Daoy (cell line): Measurements from ENCODE around the gene ELAC1. TPM values are rescaled to one million over a fixed set of nuclear protein-coding genes. Genes with fewer than 3 reads are reported as not detected.
A peak's percentile ranks its signal among the peaks of the same experiment; 100 is the strongest.
"Not testable (repeated sequence)": the region's sequence is repeated elsewhere in the genome, so short reads cannot be mapped to it uniquely, and the experiment has no call there.

ENCODE experiments used
- DNase-seq: peaks from one replicate; pipeline ENCODE4 v3.0.0-alpha.2; 2015; ENCODE audit warnings: low read depth
- total RNA-seq: library from RNA; depleted of rRNA; stranded (reverse); fragments of >200 nt; shearing (Covaris generic); gene quantifications from 2 replicates; pipeline ENCODE4 v1.2.3, GENCODE V29; 2014; rRNA removed

ELAC1 gene, protein sequence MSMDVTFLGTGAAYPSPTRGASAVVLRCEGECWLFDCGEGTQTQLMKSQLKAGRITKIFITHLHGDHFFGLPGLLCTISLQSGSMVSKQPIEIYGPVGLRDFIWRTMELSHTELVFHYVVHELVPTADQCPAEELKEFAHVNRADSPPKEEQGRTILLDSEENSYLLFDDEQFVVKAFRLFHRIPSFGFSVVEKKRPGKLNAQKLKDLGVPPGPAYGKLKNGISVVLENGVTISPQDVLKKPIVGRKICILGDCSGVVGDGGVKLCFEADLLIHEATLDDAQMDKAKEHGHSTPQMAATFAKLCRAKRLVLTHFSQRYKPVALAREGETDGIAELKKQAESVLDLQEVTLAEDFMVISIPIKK
- total RNA-seq, result 8.3 and 13.0 TPM in 2 replicates

DNA sequence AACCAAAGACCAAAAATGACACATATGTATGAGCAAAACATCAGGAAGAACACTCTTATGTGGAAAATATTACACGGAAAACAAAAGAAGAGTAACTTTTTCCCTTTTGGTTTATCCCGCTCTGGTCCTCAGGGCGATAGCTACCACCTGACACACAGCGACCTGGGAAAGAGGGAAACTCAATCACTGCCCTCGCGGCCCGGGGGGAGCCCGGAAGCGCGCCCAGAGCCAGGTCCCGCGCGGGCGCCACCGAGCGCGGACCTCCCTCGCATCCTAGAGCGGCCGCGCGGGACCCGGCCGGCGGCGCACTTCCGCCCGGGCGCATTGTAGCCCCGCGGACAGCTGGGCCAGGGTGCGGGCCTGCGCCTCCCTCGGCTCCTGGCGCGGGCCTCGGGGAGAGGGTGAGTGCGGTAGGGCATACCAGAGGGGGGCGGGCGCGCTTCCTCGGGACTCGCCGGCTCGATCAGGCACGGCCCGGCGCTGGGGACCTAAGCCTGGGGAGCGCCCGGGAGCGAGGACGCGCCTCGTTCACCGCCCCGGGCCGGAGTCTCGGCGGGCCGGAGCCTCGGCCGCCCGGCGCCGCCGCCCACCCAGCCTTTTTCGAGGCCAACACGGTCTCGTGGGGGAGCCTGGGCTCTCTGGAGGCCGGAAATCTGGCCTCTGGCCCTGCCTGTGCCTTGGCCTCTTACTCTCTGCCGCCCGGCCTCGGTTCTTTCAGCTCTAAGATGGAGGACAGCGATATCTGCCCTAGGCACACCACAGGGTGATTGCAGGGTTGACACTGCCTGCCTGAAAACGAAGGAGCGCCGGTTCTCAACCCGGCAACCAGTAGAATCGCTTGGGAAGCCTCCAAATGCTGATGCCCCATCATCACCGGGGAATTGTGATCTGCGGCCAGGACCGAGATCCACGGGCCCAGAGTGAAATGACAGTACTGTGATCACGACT lies at the start of gene ELAC1:
Gene ELAC1 (plus strand): TSS at position 327 of the 948 bp plus-strand sequence. CDS start 6,365 bp downstream, outside the sequence.
- DNase-seq, result peak; percentile 83

GRCh38 chr18:50918153-50918552 lies 49.7 kb upstream of the ELAC1 start:
- DNase-seq, result no peak

DNA sequence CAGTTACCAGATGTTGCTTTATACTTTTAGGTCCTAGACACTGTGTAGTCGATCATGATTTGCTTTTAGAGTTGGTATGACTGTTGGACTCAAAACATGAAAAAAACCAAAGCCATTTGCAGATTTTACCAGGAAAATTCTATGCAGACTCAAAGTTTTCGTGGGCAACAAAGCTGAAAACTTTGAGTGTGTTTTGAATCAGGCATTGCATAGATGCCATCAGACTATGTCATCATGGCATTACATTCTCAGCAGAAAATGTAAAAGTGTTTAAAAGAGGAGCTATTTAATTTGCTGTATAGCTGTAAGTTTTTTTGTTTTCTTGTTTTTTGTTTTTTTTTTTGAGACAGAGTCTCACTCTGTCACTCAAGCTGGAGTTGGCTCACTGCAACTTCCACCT lies 43.5 kb upstream of the ELAC1 start:
- no peak for DNase-seq

- no peak for DNase-seq
Measured at GRCh38 chr18:50926521-50926920, 41.3 kb upstream of the ELAC1 start.

DNA sequence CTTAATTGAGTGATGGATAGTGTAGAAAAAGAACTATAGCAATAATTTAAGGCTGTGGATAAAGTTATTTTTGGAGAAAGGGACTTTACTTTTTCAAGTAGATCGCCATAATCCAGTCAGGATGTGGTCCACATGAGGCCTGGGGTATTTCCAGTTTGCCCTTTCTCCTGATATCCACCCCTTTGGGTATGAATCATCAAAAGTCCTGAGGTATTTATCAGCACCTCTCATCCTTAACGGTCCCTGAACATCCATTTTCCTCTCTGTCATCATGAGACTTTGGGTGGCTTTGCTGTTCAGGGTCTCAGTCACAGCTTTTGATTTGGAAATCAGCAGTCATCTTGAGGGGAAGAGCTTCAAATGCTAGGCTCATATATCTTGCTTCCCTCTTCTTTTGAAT lies 39.3 kb upstream of the ELAC1 start:
- DNase-seq, result peak; percentile 34

DNA sequence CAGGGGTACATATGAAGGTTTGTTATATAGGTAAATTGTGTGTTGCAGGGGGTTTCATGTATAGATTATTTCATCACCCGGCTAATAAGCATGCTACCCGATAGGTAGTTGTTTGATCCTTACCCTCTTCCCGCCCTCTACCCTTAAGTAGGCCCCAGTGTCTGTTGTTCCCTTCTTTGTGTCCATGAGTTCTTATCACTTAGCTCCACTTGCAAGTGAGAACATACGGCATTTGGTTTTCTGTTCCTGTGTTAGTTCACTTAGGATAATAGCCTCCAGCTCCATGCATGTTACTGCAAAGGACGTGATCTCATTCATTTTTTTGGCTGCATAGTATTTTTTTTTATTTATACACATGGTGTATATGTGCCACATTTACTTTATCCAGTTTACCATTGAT lies 34.2 kb upstream of the ELAC1 start:
- DNase-seq, result no peak

DNA sequence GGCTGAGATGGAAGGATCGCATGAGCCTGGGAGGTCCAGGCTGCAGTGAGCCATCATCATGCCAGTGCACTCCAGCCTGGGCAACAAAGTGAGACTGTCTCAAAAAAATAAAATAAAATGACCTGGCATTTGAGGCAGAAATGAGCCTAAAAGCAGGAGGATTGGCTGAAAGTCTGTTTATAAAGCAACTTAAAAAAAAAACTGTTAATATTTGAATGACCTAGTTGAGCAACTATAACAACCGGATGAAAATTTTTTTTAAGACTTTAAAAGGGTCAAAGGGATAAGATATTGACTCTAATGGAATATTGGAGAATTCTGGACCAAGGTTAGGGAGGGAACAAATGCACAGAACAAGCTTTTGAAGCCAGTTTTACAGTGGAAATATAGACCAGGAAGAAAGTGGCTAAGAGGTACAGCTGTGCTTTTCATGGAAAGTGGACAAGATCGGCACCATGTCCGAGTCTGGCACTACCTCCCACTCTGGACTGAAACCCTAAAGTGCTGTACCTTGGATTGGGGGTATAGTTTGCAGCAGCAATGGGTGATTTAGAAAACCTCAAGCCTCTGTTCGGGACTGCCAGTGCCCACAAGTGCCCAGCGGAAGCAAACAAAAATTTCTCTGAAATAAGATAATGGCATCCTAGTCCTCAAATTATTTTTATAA lies 33.2 kb upstream of the ELAC1 start:
- no peak for DNase-seq

DNA sequence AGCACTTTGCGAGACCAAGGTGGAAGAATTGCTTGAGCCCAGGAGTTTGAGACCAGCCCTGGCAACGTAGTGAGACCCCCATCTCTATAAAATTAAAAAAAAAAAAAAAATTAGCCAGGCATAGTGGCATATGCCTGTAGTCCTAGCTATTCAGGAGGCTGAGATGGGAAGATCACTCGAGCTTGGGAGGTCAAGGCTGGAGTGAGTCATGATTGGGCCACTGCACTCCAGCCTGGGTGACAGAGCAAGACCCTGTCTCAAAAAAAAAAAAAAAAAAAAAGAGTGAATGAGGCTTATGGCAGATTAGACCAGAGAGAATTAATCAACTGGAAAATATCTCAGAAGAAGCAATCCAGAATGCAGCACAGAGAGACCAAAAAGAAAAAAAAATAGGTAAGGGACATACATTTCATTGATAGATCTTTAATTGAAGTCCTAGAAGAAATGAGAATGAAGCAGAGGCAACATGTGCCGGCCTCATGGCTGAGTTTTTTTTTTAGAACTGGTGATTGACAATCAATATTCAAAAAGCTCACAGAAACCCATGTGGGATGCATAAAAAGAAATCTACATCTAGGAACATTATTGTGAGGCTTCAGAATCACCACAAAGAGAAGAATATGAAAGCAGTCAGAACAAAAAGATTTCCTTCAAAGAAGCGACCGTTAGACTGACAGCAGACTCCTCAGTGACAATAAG lies 32.2 kb upstream of the ELAC1 start:
- no peak for DNase-seq

- DNase-seq, result no peak
Measured at GRCh38 chr18:50937183-50937582, 30.7 kb upstream of the ELAC1 start.

DNA sequence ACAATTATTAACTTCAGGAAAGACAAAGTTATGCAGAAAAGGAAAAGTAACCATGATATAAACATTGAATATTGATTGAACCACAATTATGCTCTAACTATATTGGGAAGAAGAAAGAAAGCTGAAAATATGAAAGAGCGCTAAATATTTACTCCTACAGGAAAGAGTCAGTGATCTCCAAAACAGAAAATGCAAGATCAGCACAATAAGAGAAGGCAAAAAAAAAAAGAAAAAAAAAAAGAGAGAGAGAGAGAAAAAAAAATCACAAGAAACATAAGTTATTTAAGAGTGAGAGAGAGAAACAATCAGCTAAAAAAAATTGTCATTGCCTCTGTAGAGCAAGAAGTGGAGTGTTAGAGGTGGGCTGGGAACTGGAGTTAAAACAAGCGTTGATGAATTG lies 28.9 kb upstream of the ELAC1 start:
- no peak for DNase-seq

- no peak for DNase-seq
Measured at GRCh38 chr18:50944245-50944932, 23.5 kb upstream of the ELAC1 start.

DNA sequence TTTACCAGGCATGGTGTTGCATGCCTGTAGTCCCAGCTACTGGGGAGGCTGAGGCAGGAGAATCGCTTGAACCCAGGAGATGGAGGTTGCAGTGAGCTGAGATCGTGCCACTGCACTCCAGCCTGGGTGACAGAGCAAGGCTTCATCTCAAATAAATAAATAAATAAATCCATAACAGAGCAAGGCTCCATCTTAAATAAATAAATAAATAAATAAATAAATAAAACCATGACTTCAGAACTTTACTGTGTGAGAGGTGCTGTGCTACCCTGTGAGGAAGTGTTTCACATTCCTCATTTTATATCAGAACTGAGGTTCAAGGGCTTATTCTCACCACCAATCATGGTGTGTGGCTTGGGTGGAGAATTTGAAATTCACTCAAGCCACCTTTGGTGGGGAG lies 21.9 kb upstream of the ELAC1 start:
- DNase-seq, result not testable (repeated sequence)

- DNase-seq, result no peak
Measured at GRCh38 chr18:50947899-50948298, 19.9 kb upstream of the ELAC1 start.

- DNase-seq, result no peak
Measured at GRCh38 chr18:50949185-50949584, 18.7 kb upstream of the ELAC1 start.

DNA sequence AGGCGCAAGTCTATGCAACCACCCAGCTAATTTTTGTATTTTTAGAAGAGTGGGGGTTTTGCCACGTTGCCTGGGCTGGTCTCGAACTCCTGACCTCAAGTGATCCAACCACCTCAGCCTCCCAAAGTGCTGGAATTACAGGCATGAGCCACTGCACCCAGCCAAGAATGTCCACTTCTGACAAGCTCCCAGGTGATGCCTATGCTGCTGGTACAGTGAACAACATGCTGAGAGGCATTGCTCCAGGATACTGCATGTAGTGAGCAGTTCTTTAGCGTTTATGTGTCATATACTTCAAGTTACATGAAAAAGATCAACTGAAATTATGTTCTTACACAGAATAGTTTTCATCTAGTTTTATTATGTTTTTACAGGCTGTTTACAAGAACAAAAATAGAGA lies 17.2 kb upstream of the ELAC1 start:
- DNase-seq, result no peak

DNA sequence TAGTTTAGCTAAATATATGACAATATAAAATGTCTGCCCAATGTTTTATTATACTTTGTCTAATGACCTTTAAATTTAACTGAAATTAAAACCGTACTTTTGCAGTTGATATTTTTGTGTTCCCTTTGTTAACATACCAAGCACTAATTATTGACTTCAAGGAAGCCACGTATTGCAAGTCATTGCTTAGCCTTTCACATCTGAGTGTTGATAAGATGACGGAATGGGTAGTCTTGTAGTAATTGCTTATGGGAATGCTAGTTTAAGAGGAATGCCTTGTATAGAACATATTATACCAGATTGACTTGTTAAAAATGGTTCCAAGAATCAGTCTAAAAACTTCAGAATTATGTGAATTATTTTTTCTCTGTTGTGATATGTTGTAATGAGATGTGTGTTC lies 14.0 kb upstream of the ELAC1 start:
- no peak for DNase-seq

DNA sequence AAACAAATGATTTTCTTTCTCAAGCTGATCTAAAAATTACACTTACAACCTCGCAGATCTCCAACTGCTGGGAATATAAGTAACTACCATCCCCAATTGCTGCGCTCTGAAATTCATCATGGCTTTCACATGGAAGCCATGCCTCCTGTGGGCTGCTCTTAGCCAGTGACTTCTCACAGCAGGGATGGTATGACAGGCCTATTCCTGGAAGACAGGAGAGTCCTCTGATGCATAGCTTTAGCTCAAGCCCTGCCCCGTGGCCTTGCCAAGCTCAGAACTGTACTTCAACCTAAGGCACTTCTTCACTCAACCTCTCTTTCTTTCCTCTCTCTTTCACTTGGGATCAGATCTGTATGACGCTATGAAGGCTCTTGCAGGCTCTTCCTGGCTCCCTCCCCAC lies 12.6 kb upstream of the ELAC1 start:
- no peak for DNase-seq

DNA sequence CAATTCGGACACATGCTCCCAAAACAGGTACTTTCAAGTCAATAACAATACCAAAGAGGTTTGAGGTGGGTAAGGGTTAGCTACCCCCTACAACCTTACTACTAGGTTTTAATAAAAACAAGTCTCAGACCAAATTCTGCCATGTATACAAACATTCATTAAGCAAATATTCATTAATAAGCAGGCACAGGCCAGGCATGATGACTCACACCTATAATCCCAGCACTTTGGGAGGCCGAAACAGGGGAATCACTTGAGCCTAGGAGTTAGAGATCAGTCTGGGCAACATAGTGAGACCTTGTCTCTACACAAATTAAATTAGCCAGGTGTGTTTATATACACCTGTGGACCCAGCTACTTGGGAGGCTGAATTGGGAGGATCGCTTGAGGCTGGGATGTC lies 11.7 kb upstream of the ELAC1 start:
- DNase-seq, result no peak

DNA sequence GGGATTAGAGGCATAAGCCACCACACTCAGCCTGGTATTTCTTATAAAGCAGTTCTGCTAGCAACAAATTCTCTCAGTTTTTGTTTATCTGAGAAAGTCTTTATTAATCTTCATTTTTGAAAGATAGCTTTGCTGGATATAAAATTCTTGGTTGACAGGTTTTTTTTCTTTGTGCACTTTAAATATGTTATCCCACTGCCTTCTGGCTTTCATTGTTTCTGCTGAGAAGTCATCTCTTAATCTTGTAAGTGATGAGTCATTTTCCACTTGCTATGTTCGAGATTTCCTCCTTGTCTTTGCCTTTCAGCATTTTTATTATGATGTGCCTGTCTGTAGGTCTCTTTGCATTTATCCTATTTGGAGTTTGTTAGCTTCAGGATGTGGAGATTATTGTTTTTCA lies 5.9 kb upstream of the ELAC1 start:
- no peak for DNase-seq

DNA sequence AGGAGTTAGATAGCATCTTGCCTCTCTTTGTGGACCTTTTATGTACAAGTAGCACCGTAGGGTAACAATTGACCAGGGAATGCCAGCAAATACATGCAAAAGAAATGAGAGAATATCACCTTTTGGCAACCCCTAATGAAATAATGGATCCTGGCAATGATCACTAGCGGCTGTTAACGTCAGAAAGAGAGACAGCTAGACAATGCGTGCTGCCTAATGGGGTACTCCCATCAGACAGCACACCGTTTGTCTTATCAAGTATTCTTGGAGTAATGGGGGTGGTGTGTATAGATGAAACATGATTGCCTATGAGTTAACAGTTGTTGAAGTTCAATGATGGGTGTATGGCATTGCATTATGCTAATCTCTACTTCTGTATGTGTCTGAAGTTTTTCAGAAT lies 1.6 kb downstream of the ELAC1 start:
- DNase-seq, result no peak

- DNase-seq, result no peak
Measured at GRCh38 chr18:50970006-50970405, 2.2 kb downstream of the ELAC1 start.
